ENCODE measurements around the gene MAD1L1.

DNA sequence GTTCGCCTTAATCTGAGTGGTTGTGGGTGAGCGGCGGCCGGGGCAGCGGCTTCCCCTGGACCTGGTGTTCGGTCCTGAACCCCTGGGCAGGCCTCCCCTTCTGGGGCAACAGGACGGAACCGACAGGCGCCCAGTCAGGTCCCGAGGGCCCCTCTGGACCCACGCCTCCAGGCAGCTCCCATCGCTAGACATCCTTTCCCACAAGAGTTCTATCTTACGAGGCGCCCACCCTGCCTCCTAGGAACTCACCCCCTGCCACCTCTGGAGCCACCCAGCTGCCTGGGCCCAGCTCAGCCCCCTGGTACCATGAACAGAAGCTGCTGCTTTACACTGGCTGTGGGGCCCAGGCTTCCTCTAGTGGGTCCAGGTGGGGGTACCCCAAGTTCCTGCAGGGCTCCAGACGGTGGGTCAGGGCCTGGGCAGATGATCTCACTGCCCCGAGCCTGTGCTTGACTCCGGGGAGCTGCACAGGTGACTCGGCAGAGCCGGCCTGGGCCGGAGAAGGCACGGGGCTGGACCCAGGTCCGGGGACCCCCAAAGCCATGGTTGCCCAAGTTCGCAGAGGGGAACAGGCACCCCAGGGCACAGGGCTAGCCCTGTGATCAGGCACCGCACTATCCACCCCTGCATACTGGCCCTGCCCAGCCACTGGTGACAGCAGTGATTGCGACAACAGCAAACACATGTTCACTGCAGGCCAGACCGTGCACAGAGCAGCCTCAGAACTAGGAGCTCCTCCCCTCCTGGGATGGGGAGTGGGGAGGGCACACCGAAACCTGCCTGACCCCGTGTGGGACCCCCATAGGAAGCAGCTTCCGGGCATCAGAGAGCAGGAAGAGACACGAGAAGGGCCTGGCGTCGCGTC is 382.4 kb downstream of the MAD1L1 start:
- TF ChIP-seq, protein P1, sequence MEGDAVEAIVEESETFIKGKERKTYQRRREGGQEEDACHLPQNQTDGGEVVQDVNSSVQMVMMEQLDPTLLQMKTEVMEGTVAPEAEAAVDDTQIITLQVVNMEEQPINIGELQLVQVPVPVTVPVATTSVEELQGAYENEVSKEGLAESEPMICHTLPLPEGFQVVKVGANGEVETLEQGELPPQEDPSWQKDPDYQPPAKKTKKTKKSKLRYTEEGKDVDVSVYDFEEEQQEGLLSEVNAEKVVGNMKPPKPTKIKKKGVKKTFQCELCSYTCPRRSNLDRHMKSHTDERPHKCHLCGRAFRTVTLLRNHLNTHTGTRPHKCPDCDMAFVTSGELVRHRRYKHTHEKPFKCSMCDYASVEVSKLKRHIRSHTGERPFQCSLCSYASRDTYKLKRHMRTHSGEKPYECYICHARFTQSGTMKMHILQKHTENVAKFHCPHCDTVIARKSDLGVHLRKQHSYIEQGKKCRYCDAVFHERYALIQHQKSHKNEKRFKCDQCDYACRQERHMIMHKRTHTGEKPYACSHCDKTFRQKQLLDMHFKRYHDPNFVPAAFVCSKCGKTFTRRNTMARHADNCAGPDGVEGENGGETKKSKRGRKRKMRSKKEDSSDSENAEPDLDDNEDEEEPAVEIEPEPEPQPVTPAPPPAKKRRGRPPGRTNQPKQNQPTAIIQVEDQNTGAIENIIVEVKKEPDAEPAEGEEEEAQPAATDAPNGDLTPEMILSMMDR (conservative IDR thresholded peaks at IDR 0.05) = no peak
- TF ChIP-seq ZFX (IDR thresholded peaks at IDR 0.05) = no peak

All from C4-2B (cell line).